PC-3 (cell line): Measurements from ENCODE around the gene DPH7. TPM values are rescaled to one million over a fixed set of nuclear protein-coding genes. Genes with fewer than 3 reads are reported as not detected.

Source experiments
- ATAC-seq: fragments of 200-7000 bp; cut with Tn5 transposase; 2 replicates; pipeline ENCODE4 v1.9.1; 2020; ENCODE audit warnings: mild to moderate bottlenecking, moderate library complexity
- BruUV-seq: library from RNA; stranded (reverse); fragments of 400-500 nt; replicated peaks from 2 replicates; lab custom pipeline; 2021; lab: Mats Ljungman, UMichigan
- CTCF ChIA-PET: fragments of 300-600 bp; sonication (Branson Sonifier 250); formaldehyde crosslinking; loops from one replicate; lab custom pipeline; 2022; ENCODE audit warnings: antibody characterized with exemption; lab: Charles Lee
- POLR2A ChIA-PET: fragments of 300-600 bp; sonication (Branson Sonifier 250); formaldehyde crosslinking; loops from one replicate; lab custom pipeline; 2022; ENCODE audit warnings: antibody characterized with exemption; ENCODE audit not compliant: unreplicated experiment; lab: Charles Lee
- DNase-seq: peaks from one replicate; pipeline ENCODE4 v3.0.0-alpha.2; 2015
- H2AFZ ChIP-seq: fragments of 300-600 bp; sonication (generic); 2 replicates; pipeline ENCODE4 v1.6.0; 2016; ENCODE audit warnings: antibody characterized with exemption, low read length
- H3F3A ChIP-seq: fragments of 300-600 bp; sonication (generic); one replicate; pipeline ENCODE4 v1.6.0; 2017; ENCODE audit warnings: antibody characterized with exemption, low read length, control low read depth, mild to moderate bottlenecking; ENCODE audit not compliant: unreplicated experiment
- H3K27ac ChIP-seq: fragments of 300-600 bp; sonication (generic); 2 replicates; pipeline ENCODE4 v1.5.1; 2016; ENCODE audit warnings: mild to moderate bottlenecking, low read length
- H3K27me3 ChIP-seq: fragments of 300-600 bp; sonication (generic); 2 replicates; pipeline ENCODE4 v1.6.1; 2016; ENCODE audit warnings: low read length, mixed read lengths
- H3K36me3 ChIP-seq: fragments of 300-600 bp; sonication (generic); 2 replicates; pipeline ENCODE4 v1.6.1; 2016; ENCODE audit warnings: low read depth, mixed run types, low read length, mixed read lengths
- H3K4me1 ChIP-seq: fragments of 300-600 bp; sonication (generic); 2 replicates; pipeline ENCODE4 v1.5.1; 2016; ENCODE audit warnings: low read length; ENCODE audit not compliant: insufficient read depth
- H3K4me2 ChIP-seq: fragments of 300-600 bp; sonication (generic); 2 replicates; pipeline ENCODE4 v1.6.0; 2016; ENCODE audit warnings: low read length
- H3K4me3 ChIP-seq: fragments of 300-600 bp; sonication (generic); 2 replicates; pipeline ENCODE4 v1.5.1; 2016; ENCODE audit warnings: mild to moderate bottlenecking, low read length, mixed read lengths
- H3K79me2 ChIP-seq: fragments of 300-600 bp; sonication (generic); 2 replicates; pipeline ENCODE4 v1.6.1; 2017; ENCODE audit warnings: low read length, mixed read lengths
- H3K9ac ChIP-seq: fragments of 300-600 bp; sonication (generic); 2 replicates; pipeline ENCODE4 v1.6.0; 2016; ENCODE audit warnings: mild to moderate bottlenecking, low read length
- H3K9me2 ChIP-seq: fragments of 300-600 bp; sonication (generic); replicated peaks from 2 replicates; pipeline ENCODE4 v1.6.1; 2016; ENCODE audit warnings: mixed run types, low read length, mixed read lengths
- H3K9me3 ChIP-seq: fragments of 300-600 bp; sonication (generic); 2 replicates; pipeline ENCODE4 v1.6.1; 2016; ENCODE audit warnings: low read length, mixed read lengths
- H4K20me1 ChIP-seq: fragments of 300-600 bp; sonication (generic); 2 replicates; pipeline ENCODE4 v1.6.1; 2016; ENCODE audit warnings: low read length, mixed read lengths
- CTCF ChIP-seq: fragments of 300-600 bp; sonication (generic); conservative IDR thresholded peaks from 2 replicates; pipeline ENCODE4 v1.5.1; 2017; ENCODE audit warnings: antibody characterized with exemption, low read depth, mild to moderate bottlenecking, low read length
- EZH2 ChIP-seq: fragments of 300-600 bp; sonication (generic); IDR thresholded peaks from one replicate; pipeline ENCODE4 v1.6.1; 2017; ENCODE audit warnings: antibody characterized with exemption, mild to moderate bottlenecking, low read length; ENCODE audit not compliant: unreplicated experiment
- EZH2phosphoT487 ChIP-seq: fragments of 300-600 bp; sonication (generic); IDR thresholded peaks from 2 replicates; pipeline ENCODE4 v1.6.1; 2018; ENCODE audit warnings: mild to moderate bottlenecking, antibody characterized with exemption, low read length, borderline replicate concordance
- intact Hi-C: fragments of 100-400 bp; cut with micrococcal nuclease; formaldehyde crosslinking; loops from 2 replicates; pipeline ENCODE4 v1.9.0; 2023
- total RNA-seq: library from RNA; depleted of rRNA; stranded (reverse); fragments of >200 nt; gene quantifications from 2 replicates; pipeline ENCODE4 v1.2.3, GENCODE V29; 2014

Gene DPH7
- total RNA-seq, 1 experiment from 2014 or later = 35.1 TPM

GRCh38 chr9:137583347-137583746 lies 4.6 kb upstream of the DPH7 start:
- Histone ChIP-seq H3K4me3 (no peak overlapping the region), H3K4me2 (no peak overlapping the region), H3K36me3 (peaks cover 9% of the 10 kb centered on the region; the same call in 1 of the 2 replicates), H3K9ac (no peak overlapping the region), H3K9me2 (no peaks in the 10 kb centered on the region), H4K20me1 (no peaks in the 10 kb centered on the region), H3F3A (no peaks in the 10 kb centered on the region), H3K9me3 (no peaks in the 10 kb centered on the region), H3K27me3 (no peaks in the 10 kb centered on the region), H3K4me1 (peaks cover 4% of the 10 kb centered on the region; the same call in 1 of the 2 replicates), H2AFZ (no peak overlapping the region), H3K79me2 (peaks cover 9% of the 10 kb centered on the region), H3K27ac (no peak overlapping the region)
- DNase-seq (no peak), ATAC-seq (no peak)
- ChIA-PET POLR2A (no interaction called here), CTCF (no interaction called here)
- BruUV-seq = no TSS peak
- TF ChIP-seq EZH2 (no peak), CTCF (no peak), EZH2phosphoT487 (no peak)
- intact Hi-C loops = no loop called here

- no peak for DNase-seq
- no peak for ATAC-seq
- no peaks in the 10 kb centered on the region; the same call in 1 of the 2 replicates for H3K36me3 ChIP-seq
Observed at GRCh38 chr9:137582286-137582860, 3.6 kb upstream of the DPH7 start.

More at GRCh38 chr9:137582286-137582860, 3.6 kb upstream of the DPH7 start:
- Histone ChIP-seq H4K20me1 (no peaks in the 10 kb centered on the region), H3K4me1 (peaks cover 7% of the 10 kb centered on the region; the same call in 1 of the 2 replicates), H3K27ac (no peak overlapping the region), H3K9ac (no peak overlapping the region), H3K9me3 (no peaks in the 10 kb centered on the region), H3K27me3 (no peaks in the 10 kb centered on the region), H3F3A (no peaks in the 10 kb centered on the region), H3K9me2 (no peaks in the 10 kb centered on the region), H3K4me2 (no peak overlapping the region), H3K79me2 (peaks cover 13% of the 10 kb centered on the region), H2AFZ (no peak overlapping the region), H3K4me3 (no peak overlapping the region)
- intact Hi-C loops = no loop called here
- TF ChIP-seq CTCF (peak; percentile 51), EZH2 (no peak)
- CTCF ChIA-PET = no interaction called here
- POLR2A ChIA-PET = no interaction called here
- no TSS peak for BruUV-seq
